GM12873 (cell line): ENCODE data around the gene CLIC3.

Experiments used
- TF ChIP-seq, protein P1 (sequence below): IDR thresholded peaks from 2 replicates; pipeline ENCODE4 v1.5.1; 2012; ENCODE audit warnings: low read depth, mild to moderate bottlenecking, moderate library complexity, low read length, control low read depth; ENCODE audit not compliant: insufficient read depth; ENCODE audit errors: missing control alignments

Gene CLIC3

DNA sequence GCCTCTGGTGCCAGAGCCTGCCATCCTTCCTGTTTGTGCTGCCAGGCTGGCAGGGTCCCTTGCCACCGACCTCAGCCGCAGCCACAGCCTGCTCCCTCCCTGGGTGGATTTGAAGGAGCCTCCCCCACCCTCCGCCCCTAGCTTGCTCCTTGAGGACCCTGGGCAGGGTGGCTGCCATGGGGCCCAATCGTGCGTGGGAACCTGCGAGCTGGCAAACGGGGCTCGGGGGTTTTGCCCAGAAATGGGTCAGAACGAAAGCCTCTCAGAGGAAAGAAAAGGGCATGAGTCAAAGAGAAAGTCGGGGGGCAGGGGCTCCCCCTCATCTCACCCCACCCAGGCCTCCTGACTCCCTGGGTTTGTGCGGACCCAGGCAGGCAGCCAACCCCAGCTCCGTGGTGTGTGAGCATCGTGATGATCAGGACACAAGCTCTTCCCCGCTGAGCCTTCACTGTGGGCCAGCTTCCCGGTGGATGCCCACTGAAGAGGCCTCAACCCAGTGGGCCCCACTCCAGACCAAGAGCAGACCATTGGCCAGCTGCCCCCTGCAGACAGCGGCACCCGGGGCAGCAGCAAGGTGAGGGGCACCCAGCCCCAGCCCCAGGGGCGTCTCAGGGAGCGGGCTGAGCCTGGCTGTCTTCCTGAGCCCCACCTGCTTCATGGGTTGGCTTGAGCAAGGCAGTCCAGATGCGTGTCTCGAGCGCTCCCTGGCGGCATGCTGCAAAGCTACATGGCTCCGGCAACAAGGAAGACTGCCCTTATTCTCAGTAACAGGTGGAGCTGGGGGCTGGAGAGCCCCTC lies 38.5 kb upstream of the CLIC3 start:
- TF ChIP-seq, protein P1, sequence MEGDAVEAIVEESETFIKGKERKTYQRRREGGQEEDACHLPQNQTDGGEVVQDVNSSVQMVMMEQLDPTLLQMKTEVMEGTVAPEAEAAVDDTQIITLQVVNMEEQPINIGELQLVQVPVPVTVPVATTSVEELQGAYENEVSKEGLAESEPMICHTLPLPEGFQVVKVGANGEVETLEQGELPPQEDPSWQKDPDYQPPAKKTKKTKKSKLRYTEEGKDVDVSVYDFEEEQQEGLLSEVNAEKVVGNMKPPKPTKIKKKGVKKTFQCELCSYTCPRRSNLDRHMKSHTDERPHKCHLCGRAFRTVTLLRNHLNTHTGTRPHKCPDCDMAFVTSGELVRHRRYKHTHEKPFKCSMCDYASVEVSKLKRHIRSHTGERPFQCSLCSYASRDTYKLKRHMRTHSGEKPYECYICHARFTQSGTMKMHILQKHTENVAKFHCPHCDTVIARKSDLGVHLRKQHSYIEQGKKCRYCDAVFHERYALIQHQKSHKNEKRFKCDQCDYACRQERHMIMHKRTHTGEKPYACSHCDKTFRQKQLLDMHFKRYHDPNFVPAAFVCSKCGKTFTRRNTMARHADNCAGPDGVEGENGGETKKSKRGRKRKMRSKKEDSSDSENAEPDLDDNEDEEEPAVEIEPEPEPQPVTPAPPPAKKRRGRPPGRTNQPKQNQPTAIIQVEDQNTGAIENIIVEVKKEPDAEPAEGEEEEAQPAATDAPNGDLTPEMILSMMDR, result peak; percentile 97

DNA sequence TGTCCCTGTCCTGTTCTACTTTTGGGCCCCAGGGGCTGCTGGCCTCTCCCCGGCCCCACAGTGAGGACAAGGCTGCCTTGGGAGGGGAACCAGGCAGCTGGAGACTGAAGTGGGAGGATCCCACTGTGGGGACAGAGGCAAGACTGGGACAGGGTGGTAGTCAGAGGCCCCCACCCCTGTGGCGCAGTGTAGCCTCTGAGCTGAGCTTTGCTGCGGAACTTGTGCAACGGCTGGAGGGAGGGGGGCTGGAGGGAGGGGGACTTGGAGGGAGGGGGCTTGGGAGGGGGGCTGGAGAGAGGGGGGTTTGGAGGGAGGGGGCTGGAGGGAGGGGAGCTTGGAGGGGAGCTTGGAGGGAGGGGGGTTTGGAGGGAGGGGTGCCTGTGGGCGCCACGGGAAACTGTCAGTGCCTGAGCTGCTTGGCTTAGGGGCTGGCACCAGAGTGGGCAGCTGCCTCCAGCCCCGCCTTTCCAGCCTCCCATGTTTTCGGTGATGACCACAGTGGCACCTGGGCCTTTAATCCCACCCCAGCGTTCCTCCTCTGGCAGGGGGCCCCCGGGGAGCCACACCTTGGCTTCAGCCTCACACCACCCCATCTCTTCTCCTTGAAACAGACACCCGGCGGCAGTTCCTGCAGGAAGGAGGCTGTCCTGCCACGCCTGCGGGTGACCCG lies 37.8 kb upstream of the CLIC3 start:
- TF ChIP-seq, protein P1, result no peak

DNA sequence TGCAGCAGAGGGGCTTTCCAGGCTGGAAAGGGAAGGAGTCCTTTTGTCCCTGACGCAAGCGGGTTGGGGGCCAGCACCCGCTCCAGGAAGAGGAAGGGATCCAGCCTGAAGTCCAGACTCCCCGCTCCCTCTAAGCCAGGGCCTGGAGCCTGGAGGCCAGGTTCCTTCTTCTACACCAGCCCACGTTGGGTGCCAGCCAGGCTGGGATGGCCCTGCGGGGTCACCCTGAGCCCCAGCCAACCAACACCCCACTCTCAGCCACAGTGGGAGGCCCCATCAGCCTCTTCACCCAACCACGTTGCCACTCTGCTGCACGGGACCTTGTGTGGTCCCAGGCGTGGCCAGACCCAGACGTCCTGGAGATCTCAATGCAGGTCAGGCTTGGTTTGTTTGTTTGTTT lies 36.5 kb upstream of the CLIC3 start:
- TF ChIP-seq, protein P1, result no peak

DNA sequence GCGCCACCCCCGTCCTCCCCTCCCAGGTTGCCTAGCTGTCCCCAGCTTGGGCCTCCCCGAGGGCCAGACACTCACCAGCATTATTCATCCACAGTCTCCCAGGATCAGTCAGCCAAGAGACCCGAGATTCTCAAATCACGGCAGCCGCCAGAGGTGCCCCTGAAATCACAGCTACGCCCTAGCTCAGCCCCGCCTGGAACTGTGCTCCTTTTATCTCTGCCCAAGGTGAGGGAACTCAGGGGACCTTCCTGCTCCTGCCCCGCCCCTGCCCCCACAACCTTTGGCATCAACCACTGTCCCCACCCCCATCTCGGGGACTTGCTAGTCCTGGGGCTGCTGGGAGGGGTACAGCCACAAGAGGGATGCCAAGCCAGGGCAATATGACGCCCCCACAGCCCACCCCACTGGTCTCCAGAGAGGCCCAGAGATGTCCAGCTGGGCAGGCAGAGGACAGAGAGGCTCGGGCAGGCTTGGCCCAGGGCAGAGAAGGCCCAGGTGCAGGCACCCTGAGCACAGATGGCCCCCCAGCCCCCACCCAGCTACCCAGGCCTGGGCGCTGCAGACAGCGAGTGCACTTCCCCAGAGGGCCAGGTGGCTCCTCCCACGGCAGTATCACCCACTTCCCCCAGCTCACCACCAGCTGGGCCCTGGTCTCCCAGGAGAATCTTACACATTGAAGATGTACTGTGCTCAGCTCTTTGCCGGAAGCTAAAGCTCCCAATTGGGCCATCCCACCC lies 35.7 kb upstream of the CLIC3 start, which contains the start of gene FUT7:
FUT7 (minus strand) TSS at position 185 of the 737 bp plus-strand sequence; CDS start at position 88, 97 bp downstream.
- TF ChIP-seq, protein P1, result no peak

DNA sequence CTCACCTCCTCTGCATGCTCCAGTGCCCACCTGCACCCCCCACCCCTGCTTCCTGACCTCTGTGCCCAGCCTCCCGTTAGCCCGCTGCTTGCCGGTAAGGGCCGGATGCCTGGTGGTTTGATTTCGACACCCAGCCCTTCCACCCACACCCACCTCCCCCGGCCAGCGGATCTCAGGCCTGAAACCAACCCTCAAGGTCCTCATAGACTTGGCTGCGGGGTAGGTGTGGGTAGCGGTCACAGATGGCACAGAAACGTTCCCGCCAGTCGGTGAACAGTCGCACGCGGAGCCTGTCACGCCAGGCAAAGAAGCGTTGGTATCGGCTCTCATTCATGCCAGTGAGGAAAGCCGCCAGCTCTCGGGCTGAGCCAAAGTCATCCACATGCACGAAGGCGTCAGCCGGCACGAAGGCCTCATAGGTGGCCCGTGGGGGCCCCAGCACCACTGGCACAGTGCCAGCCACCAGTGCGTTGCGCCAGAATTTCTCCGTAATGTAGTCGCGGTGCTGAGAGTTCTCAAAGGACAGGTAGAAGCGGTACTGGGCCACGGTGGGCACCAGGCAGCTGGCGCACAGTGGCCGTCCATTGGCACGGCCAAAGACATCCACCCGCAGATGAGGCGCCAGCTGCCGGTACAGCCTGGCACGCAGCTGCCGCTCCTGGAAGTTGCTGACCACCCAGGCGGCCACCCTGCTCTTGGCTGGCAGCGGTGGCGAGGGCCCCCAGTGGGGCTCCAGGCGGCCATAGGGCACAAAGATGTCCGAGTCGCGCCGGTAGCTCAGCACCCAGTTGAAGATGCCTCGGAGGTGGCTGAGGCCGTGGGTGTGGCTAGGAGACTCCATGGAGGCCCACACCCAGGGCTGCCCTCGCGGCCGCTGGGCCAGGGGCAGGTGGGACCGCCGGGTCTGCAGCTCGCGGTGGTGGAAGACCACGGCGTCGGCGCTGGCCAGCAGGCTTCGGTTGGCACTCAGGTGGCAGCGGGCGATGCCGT lies 34.5 kb upstream of the CLIC3 start:
- TF ChIP-seq, protein P1, result no peak

DNA sequence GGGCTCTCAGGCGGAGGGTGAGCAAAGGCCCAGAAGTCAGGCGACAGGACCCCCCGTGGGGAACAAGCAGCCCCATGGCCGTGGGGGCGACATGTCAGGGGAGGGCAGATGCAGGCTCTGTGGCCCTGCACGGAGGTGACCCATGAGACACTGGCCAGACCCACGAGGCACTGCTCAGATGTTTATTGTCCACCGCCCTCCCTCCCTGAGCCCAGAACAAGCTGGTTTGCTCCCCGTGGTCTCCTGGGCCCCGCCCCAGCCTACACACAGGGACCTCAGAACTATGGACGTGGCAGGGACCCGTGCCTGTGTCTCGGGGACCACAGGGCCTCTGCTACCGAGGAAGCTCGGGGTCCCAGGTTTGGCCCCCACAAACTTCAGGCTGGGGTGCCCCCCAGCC lies 33.6 kb upstream of the CLIC3 start:
- TF ChIP-seq, protein P1, result no peak
